KG1 (cell line): ENCODE data around the gene U2AF2.

Experiments
- DNase-seq: peaks from one replicate; lab custom pipeline; 2025; lab: John Stamatoyannopoulos, UW

Gene U2AF2

DNA sequence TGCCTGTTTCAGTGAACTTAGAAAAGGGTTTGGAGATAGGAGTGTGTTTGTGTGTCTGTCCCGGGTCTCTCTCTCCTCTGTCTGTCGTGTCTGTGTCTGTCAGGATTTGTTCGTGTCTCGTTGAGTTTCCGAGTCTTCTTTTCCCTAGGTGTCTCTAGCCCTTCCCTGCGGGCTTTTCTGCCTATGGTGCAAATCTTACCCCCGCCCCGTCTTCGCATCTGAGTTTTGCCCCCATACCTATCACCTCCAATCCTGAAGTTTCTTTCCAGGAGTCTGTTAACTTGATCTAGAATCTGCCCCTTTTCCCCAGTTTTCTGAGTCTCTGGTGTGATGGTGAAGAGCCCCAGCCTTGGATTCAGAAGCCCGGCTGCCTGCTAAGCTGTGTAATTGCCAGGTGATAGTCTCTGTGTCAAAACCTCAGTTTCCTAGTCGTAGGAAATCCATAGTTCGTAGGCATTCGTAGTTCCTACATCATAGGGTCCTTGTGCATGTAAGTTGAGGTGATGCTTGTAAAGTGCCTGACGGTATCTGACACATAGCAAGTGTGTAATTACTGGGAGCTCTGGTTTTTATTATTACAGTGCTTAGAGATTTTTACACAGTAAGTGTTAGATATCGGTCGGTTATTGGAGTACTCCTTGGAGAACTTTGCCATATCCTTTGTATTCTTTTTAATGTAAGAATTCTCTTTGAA lies 21.0 kb downstream of the U2AF2 start:
- DNase-seq: no peak

DNA sequence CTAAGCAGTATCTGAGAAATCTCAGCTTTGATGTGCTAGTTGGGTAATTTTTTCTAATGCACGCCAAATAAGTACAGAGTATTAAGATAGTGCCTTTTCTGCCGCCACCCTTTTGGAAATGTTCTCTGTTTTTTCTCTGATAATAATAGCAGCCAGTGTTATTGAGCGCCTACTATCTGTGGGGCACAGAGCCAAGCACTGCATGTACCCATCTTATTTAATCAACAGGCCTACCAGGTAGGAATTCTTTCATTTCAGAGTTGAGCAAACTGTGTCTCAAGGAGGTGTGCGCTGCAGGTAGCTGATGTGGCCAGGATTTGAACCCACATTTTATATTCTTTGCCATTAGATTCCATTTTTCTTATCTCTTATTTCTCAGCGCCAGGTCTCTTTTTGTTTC lies 21.5 kb downstream of the U2AF2 start:
- no peak for DNase-seq

DNA sequence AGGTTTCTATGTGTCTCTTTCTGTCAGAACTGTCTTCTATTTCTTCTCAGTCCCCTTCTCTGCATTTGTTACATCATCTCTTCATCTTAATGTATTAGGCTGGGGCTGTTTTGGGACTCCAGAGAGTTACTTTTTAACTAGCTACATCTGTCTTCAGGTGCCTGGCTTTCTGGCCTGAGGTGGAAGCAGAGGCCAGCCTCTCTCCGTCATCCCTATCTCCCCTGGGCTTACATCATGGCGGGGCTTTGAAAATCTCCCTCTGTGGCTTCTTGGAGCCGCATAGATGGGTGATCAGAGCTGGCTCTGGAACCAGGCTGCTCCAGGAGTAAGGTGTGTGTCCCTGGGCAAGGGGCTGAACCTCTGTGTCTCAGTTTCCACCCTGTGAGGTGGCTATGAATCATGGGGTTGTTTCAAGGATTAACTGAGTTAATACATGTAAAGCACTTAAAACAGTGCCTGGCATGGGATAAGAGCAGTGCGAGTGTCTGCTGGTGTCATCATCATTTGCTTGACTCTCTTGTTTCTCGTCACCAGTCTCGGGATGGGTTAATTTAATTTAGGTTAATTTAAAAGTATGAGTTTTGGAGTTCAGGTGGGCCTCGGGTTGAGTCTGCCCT lies 22.2 kb downstream of the U2AF2 start:
- no peak for DNase-seq

DNA sequence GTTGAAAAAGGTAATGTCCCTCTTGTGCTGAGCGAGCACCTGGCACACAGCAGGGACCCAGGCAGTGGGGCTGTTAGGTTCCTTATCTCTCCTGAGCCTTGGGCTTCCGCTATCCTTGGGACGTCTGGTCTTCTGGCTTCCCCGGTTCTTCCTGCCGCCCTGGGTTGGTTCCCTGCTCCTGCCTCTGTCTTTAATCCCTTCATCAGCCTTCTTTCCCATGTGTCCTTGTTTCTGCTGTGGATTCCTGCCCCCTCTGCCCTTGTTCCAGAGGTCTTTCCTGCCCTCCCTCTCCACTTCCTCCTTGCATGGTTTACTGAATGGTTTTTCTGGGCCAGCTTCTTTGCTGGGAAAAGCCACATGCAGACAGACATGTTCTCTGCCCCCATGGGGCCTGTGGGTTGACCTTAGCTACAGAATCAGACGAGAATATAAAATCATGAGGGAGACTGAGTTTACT lies 22.8 kb downstream of the U2AF2 start:
- DNase-seq: no peak

DNA sequence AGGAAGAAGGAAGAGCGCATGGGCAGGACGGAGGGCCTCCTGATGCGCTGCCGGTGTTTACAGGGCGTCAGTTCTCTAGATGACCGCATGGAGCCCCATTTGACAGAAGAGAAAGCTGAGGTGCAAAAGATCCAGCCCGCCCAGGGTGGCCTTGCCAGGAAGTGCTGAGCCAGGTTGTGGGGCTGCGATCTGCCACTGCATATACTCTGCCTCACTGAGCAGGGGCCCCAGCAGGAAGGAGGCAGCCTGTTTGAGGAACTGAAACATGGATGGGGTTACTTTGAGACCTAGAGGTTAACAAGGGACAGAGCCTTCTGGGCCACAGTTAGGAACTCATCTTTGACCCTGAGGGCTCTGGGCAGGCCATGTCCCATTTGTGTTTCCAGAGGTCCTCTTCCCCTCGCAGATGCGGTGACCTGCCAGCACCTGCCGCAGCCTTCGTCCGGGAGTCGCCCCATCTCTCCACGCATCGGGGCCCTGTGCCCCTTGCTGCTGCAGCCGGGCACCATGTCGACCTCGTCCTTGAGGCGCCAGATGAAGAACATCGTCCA lies 23.4 kb downstream of the U2AF2 start:
- DNase-seq: no peak

DNA sequence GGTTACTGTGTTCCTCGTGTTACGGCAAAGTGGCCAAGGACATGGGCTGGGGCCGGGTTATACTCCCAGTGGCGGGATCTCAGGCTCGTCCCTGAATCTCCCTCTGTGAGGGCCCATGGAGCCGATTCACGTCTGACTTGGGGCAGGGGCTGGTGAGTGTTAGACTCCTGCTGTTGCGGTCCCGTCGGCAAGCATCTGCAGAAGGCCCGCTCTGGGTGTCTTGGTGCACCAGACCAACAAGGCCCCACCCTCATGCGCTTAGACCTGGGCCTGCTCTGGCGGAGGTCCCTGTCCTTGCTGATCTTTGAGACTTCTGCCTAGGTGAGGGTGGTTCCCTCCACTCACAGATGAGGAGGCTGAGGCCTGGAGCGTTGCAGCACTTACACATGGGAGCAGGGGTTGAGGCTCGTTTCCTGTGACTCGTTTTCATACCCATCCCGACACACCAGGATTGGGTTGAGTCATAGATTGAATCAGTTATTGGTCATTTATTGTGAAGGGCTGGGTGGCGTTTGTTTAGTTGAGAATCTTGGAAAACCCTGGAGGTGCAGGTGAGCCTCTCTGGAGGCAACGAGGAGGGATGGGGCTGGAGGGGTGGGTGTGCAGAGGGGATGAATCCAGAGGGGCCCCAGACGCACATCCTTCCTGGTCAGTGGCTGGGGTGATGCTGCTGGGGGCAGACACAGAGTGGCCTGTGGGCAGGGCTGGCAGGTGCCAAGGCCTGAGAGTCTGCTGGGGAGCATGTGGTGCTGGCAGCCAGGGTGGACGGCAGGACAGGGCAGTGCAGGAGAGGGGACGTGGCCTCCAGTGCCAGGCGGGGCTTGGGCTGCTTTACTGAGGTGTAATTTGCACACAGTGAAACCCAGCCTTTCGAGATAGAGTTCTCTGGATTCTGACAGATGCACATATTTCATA lies 24.8 kb downstream of the U2AF2 start:
- DNase-seq: no peak

DNA sequence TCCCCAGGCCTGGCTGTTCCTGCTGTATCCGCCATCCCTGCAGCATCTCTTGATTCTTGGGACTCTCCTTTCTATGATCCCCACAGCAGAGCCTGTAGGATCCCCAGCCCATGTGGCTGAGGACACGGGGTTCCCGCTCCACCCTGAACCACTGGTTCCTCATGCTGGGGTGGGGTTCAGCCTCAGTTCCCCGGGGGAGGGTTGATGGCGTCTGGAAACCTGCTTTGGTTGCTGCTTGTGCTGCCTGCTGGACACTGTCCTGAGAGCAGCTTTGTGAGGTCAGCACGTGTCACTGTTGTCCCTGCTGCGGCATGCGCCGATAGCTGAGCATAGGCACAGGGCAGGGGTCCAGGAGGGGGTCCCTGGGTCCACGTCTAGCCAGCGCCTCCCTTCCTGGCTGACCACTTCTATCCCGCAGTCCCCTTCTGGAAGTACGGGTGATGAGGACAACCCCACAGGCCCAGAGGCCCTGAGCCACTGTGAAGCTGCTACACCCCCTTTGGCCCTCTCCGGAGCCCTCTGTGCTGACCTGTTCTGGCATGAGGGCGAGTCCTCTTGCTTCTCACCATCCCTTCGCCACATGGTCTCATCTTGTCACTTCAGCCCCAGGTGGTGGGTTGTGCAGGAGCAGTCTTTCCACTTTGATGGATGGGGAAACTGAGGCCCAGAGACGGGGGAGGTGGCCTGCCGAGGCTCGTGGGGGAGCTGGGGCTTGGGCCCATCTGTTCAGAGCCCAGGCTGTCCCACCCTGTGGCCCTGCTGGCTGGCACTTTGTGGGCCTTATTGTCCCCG lies 25.7 kb downstream of the U2AF2 start:
- DNase-seq: no peak

DNA sequence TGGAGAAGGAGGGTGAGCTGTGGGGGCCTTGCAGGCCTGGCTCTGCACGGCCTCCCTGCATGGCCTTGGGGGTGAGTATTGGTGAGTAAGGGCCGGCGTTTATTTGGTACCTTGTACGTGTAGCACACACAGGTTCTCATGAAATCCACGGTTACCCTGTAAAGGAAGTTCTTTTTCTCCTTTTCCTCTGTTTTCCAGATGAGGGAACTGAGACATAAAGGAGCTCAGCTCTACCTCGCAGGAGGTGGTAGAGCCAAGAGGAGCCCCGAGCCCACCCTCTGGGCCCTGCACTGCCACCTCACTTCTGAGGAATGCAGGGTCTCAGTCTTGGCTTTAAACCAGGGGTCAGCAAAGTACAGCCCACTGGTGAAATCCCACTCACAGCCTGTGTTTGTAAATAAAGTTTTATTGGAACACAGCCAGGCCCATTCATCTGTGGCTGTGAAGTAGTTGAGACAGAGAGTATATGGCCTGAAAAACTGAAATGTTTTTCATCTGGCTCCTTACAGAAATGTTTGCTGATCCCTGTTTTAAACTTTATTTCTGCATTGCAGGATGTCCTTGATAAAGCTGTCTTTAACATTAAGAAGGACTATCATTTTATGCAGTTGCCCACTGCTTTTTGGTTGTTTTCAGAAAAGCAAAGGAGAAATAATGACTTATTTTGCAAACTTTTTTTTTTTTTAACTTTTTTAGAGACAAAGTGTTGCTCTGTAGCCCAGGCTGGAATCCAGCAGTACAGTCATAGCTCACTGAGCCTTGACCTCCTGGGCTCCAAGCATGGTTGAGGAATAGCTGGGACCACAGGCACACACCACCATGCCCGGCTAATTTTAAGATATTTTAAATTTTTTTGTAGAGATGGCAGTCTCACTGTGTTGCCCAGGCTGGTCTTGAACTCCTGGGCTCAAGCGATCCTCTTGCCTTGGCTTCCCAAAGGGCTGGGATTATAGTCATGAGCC lies 26.6 kb downstream of the U2AF2 start:
- no peak for DNase-seq

DNA sequence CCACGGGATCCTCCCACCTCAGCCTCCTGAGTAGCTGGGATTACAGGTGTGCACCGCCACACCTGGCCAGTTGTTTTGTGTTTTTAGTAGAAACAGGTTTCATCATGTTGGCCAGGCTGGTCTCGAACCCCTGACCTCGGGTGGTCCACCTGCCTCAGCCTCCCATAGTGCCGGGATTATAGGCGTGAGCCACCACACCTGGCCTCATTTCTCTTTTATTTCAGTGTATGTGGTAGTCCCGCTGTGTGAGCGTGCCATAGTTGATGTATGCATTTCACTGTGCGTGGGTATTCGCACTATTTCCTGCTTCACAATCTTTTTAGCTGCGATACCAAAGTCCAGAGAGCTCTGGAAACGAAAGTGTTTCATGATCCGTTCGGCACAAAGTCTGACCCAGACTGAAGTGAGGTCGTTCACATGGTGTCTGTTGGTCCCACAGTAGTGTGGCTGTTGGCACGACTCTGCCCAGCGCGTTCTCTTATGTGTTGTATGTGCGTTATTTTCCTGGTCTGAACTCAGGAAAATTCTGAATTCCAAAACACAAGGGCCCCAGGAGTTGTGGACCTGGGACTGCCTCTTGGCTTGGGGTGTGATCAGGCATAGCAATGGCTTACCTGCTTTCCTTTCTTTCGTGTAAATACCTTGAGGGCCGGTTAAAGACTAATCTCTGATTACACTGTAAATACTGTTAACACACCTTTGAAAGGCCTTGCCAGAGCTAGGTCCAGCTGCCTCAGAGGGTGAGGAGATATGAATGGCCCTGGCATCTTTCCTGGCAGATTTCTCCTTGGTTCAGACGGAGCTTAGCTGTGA lies 28.8 kb downstream of the U2AF2 start:
- DNase-seq: no peak

DNA sequence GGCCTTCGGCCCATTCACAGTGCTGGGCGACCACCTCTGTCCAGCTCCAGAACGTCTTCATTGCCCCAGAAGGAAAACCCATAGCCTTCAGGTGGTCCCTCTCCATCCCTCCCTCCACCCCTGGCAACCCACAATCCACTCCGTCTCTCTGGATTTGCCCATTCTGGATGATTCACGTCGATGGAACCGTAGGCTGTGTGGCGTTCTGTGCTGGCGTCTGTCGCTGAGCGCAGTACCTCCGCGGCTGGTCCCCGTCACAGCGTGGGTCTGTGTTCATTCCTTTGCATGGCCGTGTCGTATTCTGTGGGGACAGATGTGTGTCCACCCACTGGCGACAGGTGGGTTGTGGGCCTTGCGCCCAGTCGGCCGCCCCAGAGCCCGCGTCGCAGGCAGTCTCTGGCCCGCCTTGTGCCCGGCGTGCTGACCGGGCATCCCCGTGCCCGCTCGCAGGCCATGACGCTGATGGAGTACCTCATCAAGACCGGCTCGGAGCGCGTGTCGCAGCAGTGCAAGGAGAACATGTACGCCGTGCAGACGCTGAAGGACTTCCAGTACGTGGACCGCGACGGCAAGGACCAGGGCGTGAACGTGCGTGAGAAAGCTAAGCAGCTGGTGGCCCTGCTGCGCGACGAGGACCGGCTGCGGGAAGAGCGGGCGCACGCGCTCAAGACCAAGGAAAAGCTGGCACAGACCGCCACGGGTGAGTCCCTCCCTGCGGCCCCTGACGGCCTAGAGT lies 30.3 kb downstream of the U2AF2 start:
- no peak for DNase-seq

DNA sequence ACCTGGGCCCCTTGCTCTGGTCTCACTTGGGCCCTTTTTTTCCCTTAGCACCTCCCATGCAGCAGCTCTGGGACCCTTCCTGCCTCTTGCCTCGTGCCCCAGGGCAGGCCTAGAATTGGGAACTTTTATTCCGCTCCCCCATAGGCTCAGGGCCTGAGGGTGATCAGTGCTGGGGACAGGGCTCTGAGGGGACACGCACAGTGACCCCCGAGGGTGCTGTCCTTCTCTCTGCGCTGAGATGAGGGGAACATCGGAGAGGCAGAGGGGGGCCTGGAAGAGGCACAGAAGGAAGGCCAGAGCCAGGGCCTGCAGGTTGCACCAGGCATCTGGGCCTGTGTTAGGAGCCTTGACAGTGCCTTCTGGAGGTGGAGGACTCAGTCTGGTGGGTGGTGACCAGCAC lies 30.9 kb downstream of the U2AF2 start:
- no peak for DNase-seq

DNA sequence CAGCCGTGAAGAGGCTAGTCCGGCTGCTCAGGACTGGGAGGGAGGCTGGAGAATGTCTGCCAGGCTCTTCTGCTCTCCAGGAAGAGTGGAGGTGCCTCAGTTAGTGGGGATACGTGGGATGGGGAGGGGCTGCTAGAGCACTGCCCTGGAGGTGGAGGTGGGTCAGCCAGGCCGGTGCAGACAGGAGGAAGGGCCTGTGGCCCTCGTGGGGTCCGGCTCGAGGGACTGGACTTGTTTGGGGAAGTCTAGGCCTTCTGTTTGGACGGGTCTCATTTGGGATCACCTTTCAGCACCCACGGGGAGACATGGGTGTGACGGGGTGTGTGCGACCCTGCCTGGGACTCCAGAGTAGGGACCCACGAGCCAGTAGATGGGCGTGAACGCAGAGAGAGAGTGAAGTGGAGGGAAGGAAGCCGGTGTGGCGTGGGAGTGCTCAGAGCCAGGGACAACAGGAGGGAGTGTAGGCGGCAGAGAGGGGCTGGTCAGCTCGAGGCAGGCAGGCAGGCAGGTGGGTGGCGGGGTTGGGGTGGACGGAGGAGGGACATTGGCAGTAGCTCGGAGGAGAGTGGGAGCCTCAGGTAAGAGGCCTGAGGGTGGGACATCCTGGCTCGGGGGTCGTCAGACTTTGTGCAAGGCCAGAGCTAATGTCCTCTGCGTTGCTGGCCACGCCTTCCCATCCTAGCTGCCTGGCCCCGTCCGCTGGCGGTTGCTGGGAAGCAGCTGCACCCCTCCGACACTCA lies 31.6 kb downstream of the U2AF2 start:
- DNase-seq: no peak

DNA sequence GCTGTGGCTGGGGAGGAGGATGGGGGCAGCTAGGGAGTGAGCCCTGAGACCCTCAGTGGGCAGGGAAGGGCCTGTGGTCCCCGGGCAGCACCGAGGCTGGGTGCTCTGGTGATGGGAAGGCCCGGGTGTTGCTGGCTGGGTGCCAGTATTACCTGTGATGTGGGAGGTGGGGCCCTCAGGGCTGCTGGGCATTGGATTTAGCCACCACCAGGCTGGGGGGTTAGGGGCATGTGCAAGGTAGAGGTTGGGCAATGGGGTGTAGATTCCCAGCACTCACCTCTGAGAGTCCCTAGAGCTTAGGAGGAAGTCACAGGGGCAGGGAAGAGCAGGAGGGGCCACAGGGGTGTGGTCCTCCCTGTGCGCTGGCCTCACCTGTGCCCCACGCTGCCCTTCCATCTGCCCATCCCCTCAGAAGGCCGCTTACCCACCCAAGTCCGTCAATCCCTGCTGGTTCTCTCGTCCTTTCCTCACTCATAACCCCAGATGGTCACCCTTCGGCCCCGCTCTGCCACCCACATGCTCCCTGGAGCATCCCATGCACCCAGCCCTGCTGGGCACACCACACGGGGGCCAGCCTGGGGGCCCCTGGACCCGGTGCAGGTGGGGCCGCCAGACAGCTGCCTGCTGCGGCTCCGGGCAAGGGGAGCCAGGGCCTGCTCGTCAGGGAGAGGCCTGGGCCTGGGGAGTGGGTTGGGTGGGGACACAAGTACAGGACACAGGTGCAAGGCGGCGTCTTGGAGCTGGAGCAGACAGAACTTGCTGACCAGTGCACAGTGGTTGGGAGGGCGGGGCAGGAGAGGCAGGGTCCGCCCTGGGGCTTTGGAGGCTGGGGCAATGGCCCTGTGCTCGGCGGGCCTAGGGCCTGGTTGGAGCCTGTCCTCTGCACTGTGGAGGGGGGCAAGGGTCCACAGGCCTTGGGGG lies 32.7 kb downstream of the U2AF2 start:
- no peak for DNase-seq

DNA sequence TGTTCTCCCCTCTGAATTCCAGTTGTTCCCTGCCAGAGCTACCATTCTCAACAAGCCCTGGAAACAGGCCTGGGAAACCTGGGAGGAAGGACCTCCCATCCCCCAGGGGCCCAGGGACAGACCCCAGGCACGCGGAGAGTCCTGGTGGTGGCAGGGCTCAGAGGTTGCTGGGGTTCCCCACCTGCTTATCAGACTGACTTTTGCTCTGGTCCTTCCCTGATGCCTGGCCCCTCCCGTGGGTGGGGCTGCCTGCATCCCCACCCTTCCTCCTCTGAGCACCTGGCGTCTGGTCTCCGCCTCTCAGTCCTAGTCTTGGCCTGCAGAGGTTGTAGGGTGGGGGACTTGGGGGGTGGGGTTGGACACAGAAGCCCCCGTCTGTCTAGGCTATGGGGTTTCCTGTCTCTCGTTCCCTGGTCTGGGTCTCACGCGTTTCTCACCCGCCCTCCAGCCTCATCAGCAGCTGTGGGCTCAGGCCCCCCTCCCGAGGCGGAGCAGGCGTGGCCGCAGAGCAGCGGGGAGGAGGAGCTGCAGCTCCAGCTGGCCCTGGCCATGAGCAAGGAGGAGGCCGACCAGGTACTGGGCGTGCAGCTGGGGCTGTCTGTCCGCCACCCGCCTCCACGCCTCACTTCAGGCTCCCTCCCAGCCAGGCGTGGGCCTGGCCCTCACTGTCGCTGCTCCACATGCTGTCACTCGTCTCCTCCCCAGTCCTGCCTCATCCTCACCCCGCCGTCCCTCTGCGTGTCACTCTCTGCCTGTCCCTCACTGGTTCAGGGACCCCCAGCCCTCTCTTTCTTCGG lies 33.8 kb downstream of the U2AF2 start:
- DNase-seq: no peak

DNA sequence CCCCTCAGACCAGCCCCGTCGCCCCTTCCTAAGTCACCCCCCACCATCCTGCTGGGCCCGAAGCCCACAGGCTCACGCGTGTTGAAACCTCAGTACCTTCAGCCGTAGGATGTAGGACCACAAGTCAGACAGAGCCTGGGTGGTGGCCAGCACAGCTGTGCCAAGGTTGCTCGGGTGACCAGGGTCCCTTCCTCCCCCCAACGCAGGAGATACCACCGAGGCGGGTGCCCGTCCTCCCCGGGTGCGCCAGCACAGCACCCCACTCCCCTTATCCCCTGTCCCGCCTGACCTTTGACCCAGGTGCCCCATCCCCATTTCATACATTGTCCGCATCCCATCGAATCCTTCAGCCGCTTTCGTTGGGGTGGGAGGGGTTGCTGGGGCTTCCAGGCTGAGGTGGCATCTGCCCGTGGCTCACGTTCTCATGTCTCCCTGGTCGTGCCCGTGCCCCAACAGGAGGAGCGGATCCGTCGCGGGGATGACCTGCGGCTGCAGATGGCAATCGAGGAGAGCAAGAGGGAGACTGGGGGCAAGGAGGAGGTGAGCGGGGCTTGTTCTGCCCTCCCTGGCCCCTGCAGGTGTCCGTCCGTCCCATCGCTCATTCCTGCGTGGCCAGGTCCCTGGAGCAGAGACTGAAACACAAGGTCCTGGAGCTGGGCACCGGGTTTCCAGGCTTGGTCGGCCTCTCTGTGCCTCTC lies 34.7 kb downstream of the U2AF2 start:
- no peak for DNase-seq
